HG03139 (cell line): Measurements from ENCODE around the gene IPO9.
"Not testable (repeated sequence)": the region's sequence is repeated elsewhere in the genome, so short reads cannot be mapped to it uniquely, and the experiment has no call there.

Experiments used
- ATAC-seq: cut with Tn5 transposase; IDR thresholded peaks from one replicate; pipeline ENCODE4 v1.9.1; 2021; ENCODE audit not compliant: unreplicated experiment

IPO9 gene

GRCh38 chr1:201845331-201846083 lies 16.6 kb downstream of the IPO9 start:
- no peak for ATAC-seq

- no peak for ATAC-seq
Measured at GRCh38 chr1:201847150-201847549, 18.2 kb downstream of the IPO9 start.

- ATAC-seq = no peak
Measured at GRCh38 chr1:201848230-201848629, 19.3 kb downstream of the IPO9 start.

- no peak for ATAC-seq
Measured at GRCh38 chr1:201849372-201850052, 20.6 kb downstream of the IPO9 start.

GRCh38 chr1:201850053-201850397 lies 21.1 kb downstream of the IPO9 start:
- ATAC-seq = no peak

GRCh38 chr1:201851949-201852348 lies 23.0 kb downstream of the IPO9 start:
- no peak for ATAC-seq

- not testable (repeated sequence) for ATAC-seq
Measured at GRCh38 chr1:201856722-201857121, 27.8 kb downstream of the IPO9 start.

GRCh38 chr1:201859424-201859823 lies 30.5 kb downstream of the IPO9 start:
- ATAC-seq = no peak

- ATAC-seq = no peak
Measured at GRCh38 chr1:201861448-201861847, 32.5 kb downstream of the IPO9 start.

GRCh38 chr1:201870397-201870796 lies 41.4 kb downstream of the IPO9 start:
- ATAC-seq = no peak

- no peak for ATAC-seq
Measured at GRCh38 chr1:201874672-201875071, 45.7 kb downstream of the IPO9 start.

GRCh38 chr1:201876148-201876818 lies 47.3 kb downstream of the IPO9 start:
- no peak for ATAC-seq

GRCh38 chr1:201877877-201878401 lies 49.0 kb downstream of the IPO9 start:
- no peak for ATAC-seq

GRCh38 chr1:201880928-201881571 lies 52.1 kb downstream of the IPO9 start:
- no peak for ATAC-seq

GRCh38 chr1:201881617-201882016 lies 52.7 kb downstream of the IPO9 start:
- ATAC-seq = no peak

- no peak for ATAC-seq
Measured at GRCh38 chr1:201882665-201883132, 53.7 kb downstream of the IPO9 start.

- no peak for ATAC-seq
Measured at GRCh38 chr1:201883266-201883665, 54.3 kb downstream of the IPO9 start.

- no peak for ATAC-seq
Measured at GRCh38 chr1:201883786-201884185, 54.8 kb downstream of the IPO9 start.

- ATAC-seq = no peak
Measured at GRCh38 chr1:201884425-201884824, 55.5 kb downstream of the IPO9 start.

- ATAC-seq = no peak
Measured at GRCh38 chr1:201885531-201886075, 56.6 kb downstream of the IPO9 start.
